Measurements from ENCODE around the gene DICER1.
"Not testable (repeated sequence)": the region's sequence is repeated elsewhere in the genome, so short reads cannot be mapped to it uniquely, and the experiment has no call there.

The DICER1 gene

DNA sequence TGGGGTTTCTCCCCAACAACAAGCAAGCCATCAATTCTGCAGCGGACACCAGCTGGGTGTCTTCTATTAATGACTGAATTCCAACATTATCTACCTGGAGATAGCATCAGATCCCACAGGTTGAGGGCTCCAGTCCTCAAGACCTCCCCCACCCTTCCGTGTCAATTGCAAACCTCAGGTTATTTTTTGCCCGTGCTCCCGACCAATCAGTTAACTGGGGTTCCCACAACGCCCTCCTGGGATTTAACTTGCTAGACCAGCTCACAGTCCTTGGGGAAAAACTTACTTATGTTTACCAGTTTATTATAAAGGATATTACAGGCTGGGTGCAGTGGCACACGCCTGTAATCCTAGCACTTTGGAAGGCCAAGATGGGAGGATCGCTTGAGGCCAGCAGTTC, 9.7 kb downstream of the DICER1 start:
- no peak for DNase-seq

DNA sequence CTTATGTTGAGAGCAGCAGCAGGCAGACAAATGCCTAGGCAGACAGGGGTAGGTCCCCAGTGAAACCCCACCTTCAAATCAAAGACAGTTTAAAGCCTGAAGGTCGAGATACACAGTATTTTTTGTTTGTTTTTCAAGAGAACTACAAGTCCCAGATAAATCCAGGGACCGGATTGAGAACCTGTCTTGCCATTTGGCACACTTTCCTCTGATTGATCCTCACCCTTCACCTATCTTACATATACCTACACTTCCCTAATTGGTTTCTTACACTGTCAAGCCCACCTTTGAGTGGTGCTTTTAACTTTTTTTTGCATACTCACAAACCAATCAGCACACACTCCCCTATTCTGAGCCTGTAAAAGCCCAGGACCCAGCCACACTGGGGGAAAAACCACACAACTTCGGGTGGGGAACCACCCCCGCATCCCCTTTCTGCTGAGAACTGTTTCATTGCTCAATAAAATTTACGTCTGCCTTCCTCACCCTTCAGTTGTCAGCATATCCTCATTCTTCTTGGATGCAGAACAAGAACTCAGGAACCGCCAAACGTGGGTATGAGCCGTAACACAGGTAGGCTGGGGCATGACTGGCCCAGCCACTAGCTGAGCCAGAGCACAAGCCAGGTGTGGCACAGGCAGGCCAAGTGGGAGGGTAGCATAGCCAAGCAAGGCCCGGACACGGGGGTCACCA, 11.1 kb downstream of the DICER1 start:
- no peak for DNase-seq

DNA sequence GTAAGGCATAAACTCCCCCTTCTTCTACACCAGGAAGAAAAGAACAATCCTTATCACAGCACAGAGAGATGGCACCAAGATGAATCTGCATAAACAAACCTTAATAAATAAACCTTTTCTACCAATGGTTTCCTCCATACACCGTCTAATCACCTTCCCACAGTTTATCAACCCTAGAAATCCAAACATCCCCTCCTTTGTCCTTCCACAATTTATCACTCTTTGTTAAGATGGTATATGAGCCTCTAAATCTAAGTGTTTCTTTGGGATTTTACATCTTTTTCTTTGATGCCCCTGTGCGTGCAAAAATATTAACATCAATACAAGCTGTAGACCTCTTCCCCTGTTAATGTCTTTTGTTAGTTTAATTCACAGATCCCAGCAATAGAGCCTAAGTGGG, 12.5 kb downstream of the DICER1 start:
- no peak for DNase-seq

DNA sequence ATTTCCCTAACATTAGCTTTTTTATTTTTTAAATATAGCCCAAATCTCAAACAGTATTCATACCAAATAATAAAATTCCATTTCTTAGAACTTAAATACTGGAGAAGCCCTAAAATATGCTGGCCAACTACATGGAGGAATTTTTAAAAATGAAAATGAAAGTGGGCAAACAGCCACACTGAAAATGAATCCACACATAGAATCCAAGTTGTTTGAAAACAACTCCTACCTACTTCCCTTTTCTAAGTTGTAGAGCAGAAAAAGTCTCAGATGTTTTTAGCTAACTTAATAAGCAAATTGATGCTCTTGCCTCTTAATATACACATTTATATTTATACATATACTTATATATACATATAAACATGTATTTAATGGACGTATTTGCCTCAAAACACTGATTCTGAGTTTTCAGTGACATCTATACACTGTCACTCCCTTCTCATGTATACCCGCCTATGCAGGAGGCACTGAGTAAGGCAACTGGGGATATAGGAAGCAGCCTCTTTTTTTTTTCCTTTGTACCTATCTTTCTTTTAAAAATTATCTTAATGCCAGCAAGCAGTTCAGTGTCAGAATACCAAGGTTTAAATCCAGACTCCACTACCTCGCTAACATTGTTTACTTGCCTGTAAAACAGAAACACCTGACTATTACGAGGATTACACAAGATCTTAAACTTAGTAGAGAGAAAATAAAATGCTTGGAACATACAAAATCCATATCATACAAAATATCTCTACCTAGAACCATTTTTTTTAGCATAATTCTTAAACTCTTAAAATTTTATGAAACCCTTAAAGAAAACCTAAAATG, 13.3 kb downstream of the DICER1 start:
- DNase-seq, result no peak

DNA sequence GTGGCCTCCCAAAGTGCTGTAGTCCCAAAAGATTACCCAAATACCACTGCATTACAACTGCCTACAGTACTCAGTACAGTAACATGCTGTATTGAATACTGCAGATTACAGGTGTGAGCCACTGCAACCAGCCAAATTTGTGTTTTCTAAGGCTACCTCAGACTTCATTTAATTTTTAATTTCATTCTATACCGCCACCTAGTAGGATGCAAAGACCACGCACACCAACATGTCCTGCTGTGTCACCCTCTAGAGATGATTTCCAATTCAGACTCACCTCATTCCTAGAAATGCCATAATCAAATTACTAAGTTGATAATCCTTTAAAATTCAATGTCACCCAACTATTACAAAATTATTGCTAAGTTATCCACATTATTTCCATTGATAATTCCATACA, 15.1 kb downstream of the DICER1 start:
- no peak for DNase-seq

- DNase-seq, result no peak
These were observed 15.6 kb downstream of the DICER1 start for GRCh38 chr14:95141684-95142083.

DNA sequence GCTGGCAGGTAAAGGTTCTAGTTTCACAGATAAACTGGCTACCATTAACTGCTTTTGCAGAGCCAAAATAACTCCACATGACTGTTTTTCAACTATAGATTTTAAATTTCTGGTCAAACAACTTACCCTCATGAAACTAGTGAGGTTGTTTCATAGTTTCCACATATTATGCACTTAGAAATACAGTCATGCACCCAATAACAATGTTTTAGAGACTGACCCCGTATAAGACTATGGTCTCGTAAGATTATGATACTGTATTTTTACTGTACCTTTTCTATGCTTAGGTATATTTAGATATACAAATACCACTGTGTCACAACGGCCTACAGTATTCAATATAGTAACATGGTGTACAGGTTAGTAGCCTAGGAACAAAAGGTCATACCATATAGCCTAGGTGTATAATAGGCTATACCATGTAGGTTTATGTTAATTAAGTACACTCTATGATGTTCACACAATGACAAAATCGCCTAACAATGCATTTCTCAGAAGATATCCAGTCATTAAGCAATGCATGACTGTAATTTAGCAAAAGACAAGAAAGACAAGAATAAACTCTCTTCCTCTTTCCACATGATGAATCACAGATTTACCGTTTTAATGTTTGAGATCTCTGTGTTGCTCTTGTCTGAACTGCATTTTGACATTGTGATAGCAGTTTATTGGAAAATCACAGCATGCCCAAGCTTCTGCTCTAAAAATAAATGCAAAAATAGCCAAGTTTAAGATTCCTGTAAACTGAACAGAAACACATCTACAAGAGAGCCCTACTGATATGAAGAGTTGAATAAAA, 17.1 kb downstream of the DICER1 start:
- no peak for DNase-seq

GRCh38 chr14:95138876-95139275, 18.5 kb downstream of the DICER1 start:
- DNase-seq, result no peak

DNA sequence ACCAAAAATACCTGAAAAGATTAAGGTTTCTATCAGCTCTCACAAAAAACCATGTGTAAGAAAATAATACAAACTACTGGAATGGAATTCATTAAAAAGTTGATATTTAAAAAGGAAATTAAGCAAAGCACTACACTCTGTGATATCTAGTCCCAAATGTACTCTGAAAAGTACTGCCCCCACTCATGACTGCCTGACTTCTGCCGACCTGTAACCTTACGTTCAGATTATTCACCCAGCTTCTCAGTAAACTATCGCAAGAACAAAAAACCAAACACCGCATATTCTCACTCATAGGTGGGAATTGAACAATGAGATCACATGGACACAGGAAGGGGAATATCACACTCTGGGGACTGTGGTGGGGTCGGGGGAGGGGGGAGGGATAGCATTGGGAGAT, 18.9 kb downstream of the DICER1 start:
- not testable (repeated sequence) for DNase-seq

DNA sequence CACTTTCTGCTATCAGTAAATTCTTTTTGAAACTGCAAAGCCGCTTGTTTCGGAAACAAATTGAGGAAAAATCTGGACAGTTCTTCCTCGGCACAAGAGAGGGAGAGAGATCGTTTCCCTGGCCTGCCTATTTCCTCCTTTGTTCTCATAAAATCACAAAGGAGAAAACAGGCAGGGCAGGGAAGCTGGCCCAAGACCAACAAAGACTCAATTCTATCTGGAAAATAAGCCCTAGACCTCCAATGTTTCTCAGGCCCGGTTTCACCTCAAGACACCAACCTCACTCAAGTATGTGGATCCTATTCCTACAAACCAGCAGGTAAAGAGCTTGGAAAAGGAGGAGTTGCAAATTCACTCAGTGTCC, 19.5 kb downstream of the DICER1 start:
- DNase-seq, result no peak

GRCh38 chr14:95137164-95137803, 20.0 kb downstream of the DICER1 start:
- DNase-seq, result no peak

GRCh38 chr14:95136631-95137030, 20.7 kb downstream of the DICER1 start:
- no peak for DNase-seq

GRCh38 chr14:95134304-95134933, 22.9 kb downstream of the DICER1 start:
- DNase-seq, result no peak

- no peak for DNase-seq
These were observed 24.0 kb downstream of the DICER1 start for GRCh38 chr14:95133282-95133681.

- no peak for DNase-seq
These were observed 24.6 kb downstream of the DICER1 start for GRCh38 chr14:95132760-95133159.

GRCh38 chr14:95130549-95130948, 26.8 kb downstream of the DICER1 start:
- no peak for DNase-seq

GRCh38 chr14:95128140-95128539, 29.2 kb downstream of the DICER1 start:
- no peak for DNase-seq

- DNase-seq, result no peak
These were observed 29.8 kb downstream of the DICER1 start for GRCh38 chr14:95127531-95127911.

DNA sequence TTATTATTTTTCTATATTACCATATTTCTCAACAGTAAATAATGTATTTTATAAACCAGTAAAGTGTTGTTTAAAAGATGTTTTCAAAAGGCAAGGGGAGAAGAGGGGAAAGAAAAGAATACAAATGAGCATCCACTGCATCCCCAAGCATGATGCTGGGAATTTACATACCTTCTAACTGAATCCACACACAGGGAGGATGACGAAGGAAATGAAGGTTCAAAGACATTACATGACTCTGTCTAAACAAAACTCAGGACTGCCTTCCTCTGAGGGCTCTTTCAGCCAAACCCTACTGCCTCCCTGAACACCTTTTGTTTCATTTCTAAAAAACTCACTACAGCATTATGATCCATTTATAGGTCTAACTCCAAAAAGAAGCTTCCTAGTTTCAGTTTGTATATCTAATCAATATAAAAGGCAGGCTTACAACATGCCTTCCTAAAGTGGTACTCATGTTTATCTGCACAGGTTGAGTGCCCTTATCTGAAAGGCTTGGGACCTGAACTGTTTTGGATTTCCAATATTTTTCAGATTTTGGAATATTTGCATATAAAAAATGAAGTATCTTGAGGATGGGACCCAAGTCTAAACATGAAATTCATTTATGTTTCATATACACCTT, 30.3 kb downstream of the DICER1 start:
- DNase-seq, result no peak

DNA sequence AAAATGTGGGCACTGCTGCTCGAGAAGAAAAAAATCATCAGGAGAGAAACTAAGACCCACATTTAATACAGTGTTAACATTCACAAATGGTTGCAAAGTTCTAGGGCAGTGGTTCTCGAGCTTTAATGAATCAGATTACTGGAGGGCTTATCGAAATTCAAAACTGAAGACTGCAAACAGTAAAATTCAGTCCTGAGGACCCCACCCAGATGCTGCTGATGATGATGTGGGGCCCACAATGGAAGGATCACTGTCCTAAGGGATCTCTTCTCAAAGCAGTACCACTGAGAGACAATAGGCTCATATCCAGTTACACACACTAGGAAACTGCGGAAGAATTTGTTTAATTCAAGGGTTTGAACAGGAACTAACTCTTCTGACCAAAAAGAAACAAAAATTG, 31.4 kb downstream of the DICER1 start:
- no peak for DNase-seq

DNA sequence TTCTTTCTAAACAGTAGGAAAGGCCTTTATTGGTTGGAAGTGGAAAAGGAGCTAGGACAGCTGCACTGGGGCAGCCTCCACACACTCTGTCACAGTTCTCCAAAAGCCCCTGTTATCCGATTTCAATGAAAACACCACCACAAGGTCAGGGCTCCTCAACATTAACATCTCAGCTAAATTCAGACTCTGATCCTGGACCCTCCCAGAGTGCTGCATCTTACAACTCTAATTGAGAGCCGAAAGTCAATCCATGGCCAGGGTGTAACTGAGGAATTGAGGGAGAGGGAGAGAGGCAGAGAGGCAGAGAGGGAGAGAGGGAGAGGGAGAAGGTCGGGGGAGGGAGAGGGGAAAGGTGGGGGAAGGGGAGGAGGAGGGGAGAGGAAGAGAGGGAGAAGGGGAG, 32.1 kb downstream of the DICER1 start:
- DNase-seq, result no peak

- DNase-seq, result no peak
These were observed 33.3 kb downstream of the DICER1 start for GRCh38 chr14:95123891-95124579.
